Endothelial cell of umbilical vein (primary cell): ENCODE measurements around the gene DSG4. TPM values are rescaled to one million over a fixed set of nuclear protein-coding genes. Genes with fewer than 3 reads are reported as not detected.

Source experiments
- BruUV-seq: library from RNA; stranded (reverse); fragments of 400-500 nt; replicated peaks from 2 replicates; lab custom pipeline; 2021; lab: Mats Ljungman, UMichigan
- CTCF ChIA-PET: fragments of 300-600, 350-600 bp; sonication (Branson Sonifier 250); formaldehyde crosslinking; loops from one replicate; lab custom pipeline; 2021; ENCODE audit warnings: antibody characterized with exemption, inconsistent platforms; lab: Charles Lee
- POLR2A ChIA-PET: fragments of 300-600, 350-600 bp; sonication (Branson Sonifier 250); formaldehyde crosslinking; loops from one replicate; lab custom pipeline; 2021; ENCODE audit warnings: antibody characterized with exemption, inconsistent platforms; lab: Charles Lee
- DNase-seq: peaks from one replicate; pipeline ENCODE4 v3.0.0-alpha.2; 2011; ENCODE audit warnings: low read depth, low spot score
- FAIRE-seq: peaks from 2 replicates; lab custom pipeline; 2011; peaks lifted over from hg19 to GRCh38; lab: Jason Lieb, UNC
- H2AFZ ChIP-seq: 2 replicates; pipeline ENCODE4 v1.6.0; 2012; ENCODE audit warnings: low read depth, low read length, control low read depth, inconsistent platforms
- H3K27ac ChIP-seq: 2 replicates; pipeline ENCODE4 v1.5.1; 2011; ENCODE audit warnings: low read depth, mild to moderate bottlenecking, control low read depth, low read length, moderate library complexity; ENCODE audit not compliant: insufficient read depth
- H3K27me3 ChIP-seq, 2 experiments: 2 replicates each; pipeline versions ENCODE4 v1.6.0 to v1.6.1; 2011; ENCODE audit warnings: low read length in 2 of 2, mixed read lengths in 1 of 2; ENCODE audit not compliant: control insufficient read depth in 2 of 2, insufficient read depth in 2 of 2
- H3K36me3 ChIP-seq, 2 experiments: 2 replicates in 1 of 2; 3 replicates in 1 of 2; pipeline ENCODE4 v1.5.1; 2011; ENCODE audit warnings: low read length in 2 of 2, mild to moderate bottlenecking in 1 of 2, moderate library complexity in 1 of 2; ENCODE audit not compliant: control insufficient read depth in 2 of 2, insufficient read depth in 2 of 2; ENCODE audit errors: extremely low read depth in 1 of 2
- H3K4me1 ChIP-seq: 3 replicates; pipeline ENCODE4 v1.5.1; 2011; ENCODE audit warnings: mild to moderate bottlenecking, low read length; ENCODE audit not compliant: control insufficient read depth, insufficient read depth; ENCODE audit errors: extremely low read depth
- H3K4me2 ChIP-seq: 2 replicates; pipeline ENCODE4 v1.6.1; 2011; ENCODE audit warnings: low read length, control low read depth, mixed read lengths; ENCODE audit not compliant: insufficient read depth
- H3K4me3 ChIP-seq, 3 experiments: fragments of 200-600 bp in 1 of 3; sonication (generic), shearing (Covaris generic) in 1 of 3; replicated peaks in 1 of 3; 2 replicates each; pipeline ENCODE4 v1.5.1; 2011 to 2016; ENCODE audit warnings: control low read depth in 3 of 3, low read length in 3 of 3, mild to moderate bottlenecking in 2 of 3, inconsistent platforms in 1 of 3, low read depth in 1 of 3, moderate library complexity in 1 of 3; ENCODE audit not compliant: insufficient read depth in 1 of 3
- H3K79me2 ChIP-seq: 2 replicates; pipeline ENCODE4 v1.6.0; 2012; ENCODE audit warnings: low read length, inconsistent platforms; ENCODE audit not compliant: control insufficient read depth, insufficient read depth
- H3K9ac ChIP-seq: replicated peaks from 2 replicates; pipeline ENCODE3; 2011; ENCODE audit warnings: low read length, control low read depth; ENCODE audit not compliant: insufficient read depth; ENCODE audit errors: extremely low read depth
- H3K9me1 ChIP-seq: replicated peaks from 3 replicates; pipeline ENCODE4 v1.6.0; 2011; ENCODE audit warnings: mild to moderate bottlenecking, low read length; ENCODE audit not compliant: control insufficient read depth, insufficient read depth; ENCODE audit errors: extremely low read depth
- H3K9me3 ChIP-seq: replicated peaks from 2 replicates; pipeline ENCODE4 v1.5.1; 2012; ENCODE audit warnings: low read length, inconsistent platforms; ENCODE audit not compliant: control insufficient read depth, insufficient read depth
- H4K20me1 ChIP-seq: replicated peaks from 2 replicates; pipeline ENCODE3; 2011; ENCODE audit warnings: mild to moderate bottlenecking, low read length; ENCODE audit not compliant: control insufficient read depth, insufficient read depth; ENCODE audit errors: extremely low read depth
- EZH2 ChIP-seq: IDR thresholded peaks from 2 replicates; pipeline ENCODE4 v1.6.1; 2012; ENCODE audit warnings: borderline replicate concordance, low read depth, mild to moderate bottlenecking, moderate library complexity, low read length, inconsistent platforms; ENCODE audit not compliant: severe bottlenecking
- FOS ChIP-seq: IDR thresholded peaks from 2 replicates; pipeline ENCODE4 v1.6.1; 2011; ENCODE audit warnings: mild to moderate bottlenecking, low read length, moderate library complexity, borderline replicate concordance; ENCODE audit not compliant: insufficient read depth
- GATA2 ChIP-seq: IDR thresholded peaks from 2 replicates; pipeline ENCODE4 v1.7.0; 2011; ENCODE audit warnings: low read depth, mild to moderate bottlenecking, moderate library complexity, mixed read lengths, low read length; ENCODE audit not compliant: insufficient read length, insufficient read depth
- MYC ChIP-seq: IDR thresholded peaks from one replicate; pipeline ENCODE4 v1.6.1; 2011; ENCODE audit warnings: mild to moderate bottlenecking, low read depth, low read length
- POLR2A ChIP-seq: IDR thresholded peaks from 2 replicates; pipeline ENCODE4 v1.6.1; 2012; ENCODE audit warnings: low read depth, mild to moderate bottlenecking, control low read depth, low read length
- POLR2AphosphoS5 ChIP-seq: IDR thresholded peaks from 2 replicates; pipeline ENCODE4 v1.6.1; 2012; ENCODE audit warnings: low read depth, mild to moderate bottlenecking, control low read depth, low read length, moderate library complexity; ENCODE audit not compliant: insufficient read depth
- dilution Hi-C: fragments of 300-500 bp; cut with MboI; formaldehyde crosslinking; loops from one replicate; pipeline ENCODE4 v1.15.0; 2019; ENCODE audit warnings: low sequenced_read_pairs; ENCODE audit not compliant: extremely low pct_ligation_motif_present
- intact Hi-C: fragments of 100-400 bp; cut with micrococcal nuclease; formaldehyde crosslinking; loops from one replicate; pipeline ENCODE4 v1.10.0; 2022
- polyA plus RNA-seq, 4 experiments: library from polyadenylated mRNA; depleted of rRNA in 3 of 4; stranded (reverse) in 3 of 4; unstranded in 1 of 4; fragments of >200 nt; gene quantifications; 2 replicates each; pipeline versions ENCODE4 v1.2.1 to v1.2.3, GENCODE V29; 2011 to 2012; ENCODE audit warnings: missing spikeins in 1 of 4
- total RNA-seq: library from RNA; stranded (reverse); gene quantifications from 2 replicates; pipeline ENCODE4 v1.2.3, GENCODE V29; 2021
- TF ChIP-seq, protein P1 (sequence below): IDR thresholded peaks from 2 replicates; pipeline ENCODE4 v1.6.1; 2011; ENCODE audit not compliant: insufficient read depth, insufficient read length
- TF ChIP-seq, protein P2 (sequence below), 2 donors: IDR thresholded peaks; 1 replicate in 1 of 2; 2 replicates in 1 of 2; pipeline ENCODE4 v1.5.1; 2011; ENCODE audit warnings: low read length in 2 of 2, mild to moderate bottlenecking in 2 of 2, moderate library complexity in 2 of 2, control low read depth in 1 of 2, inconsistent platforms in 1 of 2, low read depth in 1 of 2; ENCODE audit not compliant: insufficient read depth in 1 of 2; ENCODE audit errors: extremely low read depth in 1 of 2

The DSG4 gene
- total and polyA plus RNA-seq, 2 donors (not counting 3 experiments of a cell fraction or from before 2014, with no cell fraction given), result not detected

DNA sequence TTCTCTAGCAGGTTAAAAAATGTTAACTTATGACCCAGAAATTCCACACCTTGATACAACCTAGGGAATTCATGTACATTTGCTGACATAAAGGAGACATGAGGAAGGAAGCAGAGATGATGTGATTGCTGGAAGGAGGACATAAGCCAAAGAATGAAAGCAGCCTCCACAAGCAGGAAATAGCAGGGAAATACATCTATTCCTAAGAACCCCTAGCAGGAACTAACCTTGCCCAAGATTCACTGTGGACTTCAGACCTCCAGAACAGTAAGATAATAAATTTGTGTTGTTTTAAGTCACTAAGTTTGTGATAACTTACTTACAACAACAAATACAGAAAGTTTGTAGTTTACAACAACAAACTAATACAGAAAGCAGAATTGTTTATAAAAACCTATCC lies 4.6 kb upstream of the DSG4 start:
- POLR2A ChIA-PET, result no interaction called here
- no TSS peak for BruUV-seq

DNA sequence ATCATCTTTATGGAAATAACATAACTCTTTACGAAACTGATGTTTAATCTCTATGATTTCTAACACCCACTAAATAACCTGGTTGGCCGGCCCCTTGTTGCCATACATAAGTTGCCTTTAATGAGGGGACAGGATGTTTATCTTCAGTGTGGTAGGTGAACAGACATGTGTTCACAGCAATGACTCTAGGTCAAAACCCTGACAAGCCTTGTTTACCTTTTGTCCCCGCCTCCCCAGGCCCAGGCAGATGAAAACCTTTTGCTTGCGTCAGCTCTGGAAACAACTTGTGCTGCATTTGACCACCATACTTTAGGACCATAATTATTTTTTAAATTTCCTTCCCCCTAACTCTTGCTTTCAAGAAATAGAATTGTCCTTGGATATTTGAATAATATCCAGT lies 2.9 kb upstream of the DSG4 start:
- Histone ChIP-seq H3K9me3 (no peaks in the 10 kb centered on the region), H2AFZ (no peak overlapping the region), H3K27me3 (no peaks in the 10 kb centered on the region), H3K4me2 (no peak overlapping the region), H3K36me3 (no peaks in the 10 kb centered on the region), H3K9me1 (no peaks in the 10 kb centered on the region), H3K9ac (no peak overlapping the region), H3K4me3 (no peak overlapping the region), H3K79me2 (no peaks in the 10 kb centered on the region), H3K27ac (no peak overlapping the region), H4K20me1 (no peaks in the 10 kb centered on the region), H3K4me1 (no peaks in the 10 kb centered on the region)
- intact Hi-C loops (no loop called here), dilution Hi-C loops (no loop called here)
- CTCF ChIA-PET, result no interaction called here
- BruUV-seq, result no TSS peak
- no peak for DNase-seq
- TF ChIP-seq POLR2AphosphoS5 (no peak), POLR2A (no peak), MYC (no peak), GATA2 (no peak)
- TF ChIP-seq, protein P1, sequence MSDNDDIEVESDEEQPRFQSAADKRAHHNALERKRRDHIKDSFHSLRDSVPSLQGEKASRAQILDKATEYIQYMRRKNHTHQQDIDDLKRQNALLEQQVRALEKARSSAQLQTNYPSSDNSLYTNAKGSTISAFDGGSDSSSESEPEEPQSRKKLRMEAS, result no peak
- no peak for FAIRE-seq
- POLR2A ChIA-PET, result no interaction called here

More for the DNA sequence above, 4.6 kb upstream of the DSG4 start:
- H3K36me3 ChIP-seq, result no peaks in the 10 kb centered on the region
- H3K9me1 ChIP-seq, result no peaks in the 10 kb centered on the region
- dilution Hi-C loops, result no loop called here
- H3K4me2 ChIP-seq, result no peak overlapping the region
- no peaks in the 10 kb centered on the region for H4K20me1 ChIP-seq
- CTCF ChIA-PET, result no interaction called here
- H3K9ac ChIP-seq, result no peak overlapping the region
- intact Hi-C loops, result no loop called here
- DNase-seq (no peak), FAIRE-seq (peak; percentile 15)
- H3K9me3 ChIP-seq, result no peaks in the 10 kb centered on the region
- H3K79me2 ChIP-seq, result no peaks in the 10 kb centered on the region
- no peak overlapping the region for H3K27ac ChIP-seq
- TF ChIP-seq GATA2 (no peak), EZH2 (no peak), FOS (no peak)
- TF ChIP-seq, protein P2, sequence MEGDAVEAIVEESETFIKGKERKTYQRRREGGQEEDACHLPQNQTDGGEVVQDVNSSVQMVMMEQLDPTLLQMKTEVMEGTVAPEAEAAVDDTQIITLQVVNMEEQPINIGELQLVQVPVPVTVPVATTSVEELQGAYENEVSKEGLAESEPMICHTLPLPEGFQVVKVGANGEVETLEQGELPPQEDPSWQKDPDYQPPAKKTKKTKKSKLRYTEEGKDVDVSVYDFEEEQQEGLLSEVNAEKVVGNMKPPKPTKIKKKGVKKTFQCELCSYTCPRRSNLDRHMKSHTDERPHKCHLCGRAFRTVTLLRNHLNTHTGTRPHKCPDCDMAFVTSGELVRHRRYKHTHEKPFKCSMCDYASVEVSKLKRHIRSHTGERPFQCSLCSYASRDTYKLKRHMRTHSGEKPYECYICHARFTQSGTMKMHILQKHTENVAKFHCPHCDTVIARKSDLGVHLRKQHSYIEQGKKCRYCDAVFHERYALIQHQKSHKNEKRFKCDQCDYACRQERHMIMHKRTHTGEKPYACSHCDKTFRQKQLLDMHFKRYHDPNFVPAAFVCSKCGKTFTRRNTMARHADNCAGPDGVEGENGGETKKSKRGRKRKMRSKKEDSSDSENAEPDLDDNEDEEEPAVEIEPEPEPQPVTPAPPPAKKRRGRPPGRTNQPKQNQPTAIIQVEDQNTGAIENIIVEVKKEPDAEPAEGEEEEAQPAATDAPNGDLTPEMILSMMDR (IDR thresholded peaks at IDR 0.05; ENCODE audit: extremely low read depth in 1 of 2, insufficient read depth in 1 of 2, low read depth in 1 of 2, low read length in 2 of 2), result no peak
- H3K27me3 ChIP-seq, result no peaks in the 10 kb centered on the region
- H2AFZ ChIP-seq, result no peak overlapping the region
- no peaks in the 10 kb centered on the region for H3K4me1 ChIP-seq
- H3K4me3 ChIP-seq, result no peak overlapping the region
